ENCODE data around the gene KANSL2. TPM values are rescaled to one million over a fixed set of nuclear protein-coding genes. Genes with fewer than 3 reads are reported as not detected.
"Not testable (repeated sequence)": the region's sequence is repeated elsewhere in the genome, so short reads cannot be mapped to it uniquely, and the experiment has no call there.

Gene KANSL2
- total RNA-seq, 1 experiment from 2014 or later = 37.9 TPM

GRCh38 chr12:48683534-48683933 lies 1.5 kb upstream of the KANSL2 start:
- no peak for DNase-seq (ENCODE audit: low spot score)

GRCh38 chr12:48682927-48683326 lies 889 bp upstream of the KANSL2 start:
- peak; percentile 6 for DNase-seq (ENCODE audit: low spot score)

- DNase-seq (ENCODE audit: low spot score) = not testable (repeated sequence)
These were observed 481 bp upstream of the KANSL2 start for GRCh38 chr12:48682533-48682905.

GRCh38 chr12:48681399-48681709 lies 684 bp downstream of the KANSL2 start:
- no peak for DNase-seq (ENCODE audit: low spot score)

- no peak for DNase-seq (ENCODE audit: low spot score)
These were observed 1.2 kb downstream of the KANSL2 start for GRCh38 chr12:48680861-48681260.

- DNase-seq (ENCODE audit: low spot score) = no peak
These were observed 3.4 kb downstream of the KANSL2 start for GRCh38 chr12:48678551-48679185.

GRCh38 chr12:48671231-48671856 lies 10.7 kb downstream of the KANSL2 start:
- no peak for DNase-seq (ENCODE audit: low spot score)

- no peak for DNase-seq (ENCODE audit: low spot score)
These were observed 13.0 kb downstream of the KANSL2 start for GRCh38 chr12:48668996-48669395.

GRCh38 chr12:48659863-48660262 lies 22.2 kb downstream of the KANSL2 start:
- no peak for DNase-seq (ENCODE audit: low spot score)

- no peak for DNase-seq (ENCODE audit: low spot score)
These were observed 30.4 kb downstream of the KANSL2 start for GRCh38 chr12:48651681-48652080.

GRCh38 chr12:48645354-48645753 lies 36.7 kb downstream of the KANSL2 start:
- DNase-seq (ENCODE audit: low spot score) = not testable (repeated sequence)

GRCh38 chr12:48643011-48643410 lies 39.0 kb downstream of the KANSL2 start:
- DNase-seq (ENCODE audit: low spot score) = no peak

GRCh38 chr12:48641752-48642555 lies 40.1 kb downstream of the KANSL2 start:
- DNase-seq (ENCODE audit: low spot score) = not testable (repeated sequence)

GRCh38 chr12:48640854-48641253 lies 41.2 kb downstream of the KANSL2 start:
- DNase-seq (ENCODE audit: low spot score) = no peak

GRCh38 chr12:48640428-48640827 lies 41.6 kb downstream of the KANSL2 start:
- DNase-seq (ENCODE audit: low spot score) = no peak

- no peak for DNase-seq (ENCODE audit: low spot score)
These were observed 51.0 kb downstream of the KANSL2 start for GRCh38 chr12:48631071-48631470.

GRCh38 chr12:48630346-48630745 lies 51.7 kb downstream of the KANSL2 start:
- DNase-seq (ENCODE audit: low spot score) = no peak

- DNase-seq (ENCODE audit: low spot score) = no peak
These were observed 52.5 kb downstream of the KANSL2 start for GRCh38 chr12:48629541-48629940.

- DNase-seq (ENCODE audit: low spot score) = no peak
These were observed 54.5 kb downstream of the KANSL2 start for GRCh38 chr12:48627556-48627955.

GRCh38 chr12:48622997-48623396 lies 59.0 kb downstream of the KANSL2 start:
- not testable (repeated sequence) for DNase-seq (ENCODE audit: low spot score)

- peak; percentile 92 for DNase-seq (ENCODE audit: low spot score)
These were observed 63.5 kb downstream of the KANSL2 start for GRCh38 chr12:48618541-48618940.

- no peak for DNase-seq (ENCODE audit: low spot score)
These were observed 66.4 kb downstream of the KANSL2 start for GRCh38 chr12:48615681-48616080.

GRCh38 chr12:48613321-48613720 lies 68.7 kb downstream of the KANSL2 start:
- DNase-seq (ENCODE audit: low spot score) = no peak

Measured in HT-29 (cell line).